Ascending aorta (tissue), 2 donors: ENCODE measurements around the gene ACTN4. TPM values are rescaled to one million over a fixed set of nuclear protein-coding genes. Genes with fewer than 3 reads are reported as not detected.

Source experiments
- DNase-seq, 2 donors: peaks; one replicate each; pipeline ENCODE4 v3.0.0-alpha.2; 2019; ENCODE audit warnings: low spot score in 2 of 2
- H3K27ac ChIP-seq, 2 donors: fragments of 200-600 bp; sonication (generic); one replicate each; pipeline ENCODE4 v1.5.1; 2016 to 2017; ENCODE audit warnings: mild to moderate bottlenecking in 1 of 2
- H3K27me3 ChIP-seq: fragments of 200-600 bp; sonication (generic); one replicate; pipeline ENCODE4 v1.5.1; 2017
- H3K36me3 ChIP-seq, 2 donors: fragments of 200-600 bp; sonication (generic); one replicate each; pipeline ENCODE4 v1.5.1; 2016
- H3K4me1 ChIP-seq, 2 donors: fragments of 200-600 bp; sonication (generic); one replicate each; pipeline ENCODE4 v1.5.1; 2016 to 2017; ENCODE audit warnings: mild to moderate bottlenecking in 1 of 2
- H3K4me3 ChIP-seq, 2 donors: fragments of 200-600 bp; sonication (generic); one replicate each; pipeline ENCODE4 v1.5.1; 2016 to 2017; ENCODE audit warnings: mild to moderate bottlenecking in 1 of 2
- H3K9me3 ChIP-seq, 2 donors: fragments of 200-600 bp; sonication (generic); one replicate each; pipeline ENCODE4 v1.5.1; 2016
- CTCF ChIP-seq, 3 experiments: fragments of 200-600 bp in 2 of 3; fragments of 450-650 bp in 1 of 3; sonication (generic) in 2 of 3; IDR thresholded peaks; one replicate each; pipeline ENCODE4 v1.5.1; 2016 to 2019; ENCODE audit warnings: antibody characterized with exemption in 3 of 3, mild to moderate bottlenecking in 1 of 3, moderate library complexity in 1 of 3
- intact Hi-C: fragments of 100-400 bp; cut with DNase I; formaldehyde crosslinking; loops from one replicate; pipeline ENCODE4 v1.15.1; 2023
- total RNA-seq: library from RNA; depleted of rRNA; stranded (reverse); fragments of >200 nt; gene quantifications from one replicate; pipeline ENCODE4 v1.1.0, GENCODE V29; 2016

Gene ACTN4
- total RNA-seq, 1 donor from 2014 or later, result 1,036 TPM

GRCh38 chr19:38718747-38719543 lies 71.5 kb downstream of the ACTN4 start:
- intact Hi-C loops, result loop anchor here (5.0 to 10.0 kb wide), 2 partner anchors 113 to 324 kb away; partner anchors contain the start of gene ECH1
- peaks cover 13 to 47% of the 10 kb centered on the region in 2 donors for H3K4me1 ChIP-seq

GRCh38 chr19:38719761-38720558 lies 72.5 kb downstream of the ACTN4 start:
- H3K36me3 ChIP-seq, result peaks cover 81 to 97% of the 10 kb centered on the region in 2 donors
- TF ChIP-seq CTCF (IDR thresholded peaks at IDR 0.05), result no peak
- H3K4me1 ChIP-seq, result peaks cover 4 to 38% of the 10 kb centered on the region in 2 donors
- intact Hi-C loops, result loop anchor here (5.0 to 10.0 kb wide), 2 partner anchors 112 to 325 kb away; partner anchors contain the start of gene ECH1
- DNase-seq, result no peak
- H3K4me3 ChIP-seq, result no peak overlapping the region
- H3K27me3 ChIP-seq, result no peaks in the 10 kb centered on the region
- H3K9me3 ChIP-seq, result no peaks in the 10 kb centered on the region
- H3K27ac ChIP-seq, result peak overlapping the region; percentile 76 to 85

More at GRCh38 chr19:38718747-38719543, 71.5 kb downstream of the ACTN4 start:
- Histone ChIP-seq H3K36me3 (peaks cover 81 to 97% of the 10 kb centered on the region in 2 donors), H3K27me3 (no peaks in the 10 kb centered on the region), H3K4me3 (no peak overlapping the region), H3K27ac (peak overlapping the region; percentile 76 to 85), H3K9me3 (no peaks in the 10 kb centered on the region)
- TF ChIP-seq CTCF (IDR thresholded peaks at IDR 0.05), result peak in 2 of 3 experiments; percentile 28 to 52
- DNase-seq, result peak in 1 of 2 donors; percentile 86

GRCh38 chr19:38720559-38721236 lies 73.2 kb downstream of the ACTN4 start:
- H3K9me3 ChIP-seq, result no peaks in the 10 kb centered on the region
- H3K27ac ChIP-seq, result peak overlapping the region; percentile 76 to 85
- no peak for DNase-seq
- intact Hi-C loops, result no loop called here
- peaks cover 4 to 34% of the 10 kb centered on the region in 2 donors for H3K4me1 ChIP-seq
- H3K36me3 ChIP-seq, result peaks cover 88 to 100% of the 10 kb centered on the region in 2 donors
- no peaks in the 10 kb centered on the region for H3K27me3 ChIP-seq
- no peak overlapping the region for H3K4me3 ChIP-seq
- no peak for TF ChIP-seq CTCF (IDR thresholded peaks at IDR 0.05)

GRCh38 chr19:38721496-38721895 lies 74.0 kb downstream of the ACTN4 start:
- Histone ChIP-seq H3K27ac (peak overlapping the region; percentile 76 to 85), H3K27me3 (no peaks in the 10 kb centered on the region), H3K9me3 (no peaks in the 10 kb centered on the region), H3K4me1 (peaks cover 4 to 34% of the 10 kb centered on the region in 2 donors), H3K4me3 (no peak overlapping the region), H3K36me3 (peaks cover 94 to 100% of the 10 kb centered on the region in 2 donors)
- intact Hi-C loops, result no loop called here
- TF ChIP-seq CTCF (IDR thresholded peaks at IDR 0.05), result no peak
- no peak for DNase-seq
